IMR-90 (cell line): ENCODE measurements around the gene ZNF3. TPM values are rescaled to one million over a fixed set of nuclear protein-coding genes. Genes with fewer than 3 reads are reported as not detected.

ENCODE experiments used
- ATAC-seq: fragments of 200-7000 bp; cut with Tn5 transposase; 2 replicates; pipeline ENCODE4 v1.9.1; 2020; ENCODE audit warnings: low read depth, mild to moderate bottlenecking, moderate library complexity
- BruUV-seq: library from RNA; stranded (reverse); fragments of 400-500 nt; replicated peaks from 2 replicates; lab custom pipeline; 2021; lab: Mats Ljungman, UMichigan
- CTCF ChIA-PET: fragments of 300-600 bp; formaldehyde crosslinking; extraction: SDS; loops from one replicate; lab custom pipeline; 2021; ENCODE audit warnings: antibody characterized with exemption; lab: Yijun Ruan, JAX
- POLR2A ChIA-PET: fragments of 300-600 bp; sonication (Branson Sonifier 250); formaldehyde crosslinking; loops from one replicate; lab custom pipeline; 2022; ENCODE audit warnings: antibody characterized with exemption; ENCODE audit not compliant: unreplicated experiment; lab: Charles Lee
- DNase-seq: peaks from one replicate; pipeline ENCODE4 v3.0.0; 2013
- H2AFZ ChIP-seq: replicated peaks from 2 replicates; pipeline ENCODE3; 2013; ENCODE audit warnings: low read length, mild to moderate bottlenecking; ENCODE audit not compliant: poor library complexity
- H2AK5ac ChIP-seq: 2 replicates; pipeline ENCODE4 v1.6.1; 2013; ENCODE audit warnings: low read depth, low read length, inconsistent platforms
- H2AK9ac ChIP-seq: replicated peaks from 2 replicates; pipeline ENCODE3; 2013; ENCODE audit warnings: mild to moderate bottlenecking, low read depth, low read length, moderate library complexity; ENCODE audit not compliant: poor library complexity
- H2BK120ac ChIP-seq: 2 replicates; pipeline ENCODE4 v1.6.1; 2013; ENCODE audit warnings: low read depth, low read length, inconsistent platforms
- H2BK15ac ChIP-seq: 3 replicates; pipeline ENCODE4 v1.6.1; 2013; ENCODE audit warnings: low read depth, low read length, inconsistent platforms
- H2BK20ac ChIP-seq: 2 replicates; pipeline ENCODE4 v1.6.1; 2013; ENCODE audit warnings: low read depth, mild to moderate bottlenecking, inconsistent platforms, low read length, moderate library complexity
- H2BK5ac ChIP-seq: 2 replicates; pipeline ENCODE4 v1.6.1; 2013; ENCODE audit warnings: mild to moderate bottlenecking, low read depth, low read length, inconsistent platforms; ENCODE audit not compliant: poor library complexity, severe bottlenecking
- H3K14ac ChIP-seq: replicated peaks from 2 replicates; pipeline ENCODE4 v1.6.1; 2013; ENCODE audit warnings: low read depth, low read length, inconsistent platforms
- H3K18ac ChIP-seq: 2 replicates; pipeline ENCODE4 v1.6.1; 2013; ENCODE audit warnings: low read depth, low read length, control low read depth
- H3K23ac ChIP-seq: 2 replicates; pipeline ENCODE4 v1.6.1; 2013; ENCODE audit warnings: low read depth, low read length, inconsistent platforms
- H3K27ac ChIP-seq: 2 replicates; pipeline ENCODE4 v1.5.1; 2013; ENCODE audit warnings: mild to moderate bottlenecking, control low read depth, low read length; ENCODE audit not compliant: insufficient read depth
- H3K27me3 ChIP-seq: 2 replicates; pipeline ENCODE4 v1.6.1; 2013; ENCODE audit warnings: low read length; ENCODE audit not compliant: control insufficient read depth, insufficient read depth
- H3K36me3 ChIP-seq: 2 replicates; pipeline ENCODE4 v1.6.1; 2013; ENCODE audit warnings: low read length, mixed read lengths; ENCODE audit not compliant: control insufficient read depth, insufficient read depth
- H3K4ac ChIP-seq: 2 replicates; pipeline ENCODE4 v1.6.1; 2013; ENCODE audit warnings: low read depth, low read length, inconsistent platforms
- H3K4me1 ChIP-seq: 2 replicates; pipeline ENCODE4 v1.6.1; 2013; ENCODE audit warnings: low read length, mixed read lengths; ENCODE audit not compliant: control insufficient read depth, insufficient read depth
- H3K4me2 ChIP-seq: 2 replicates; pipeline ENCODE4 v1.6.1; 2013; ENCODE audit warnings: low read depth, mild to moderate bottlenecking, control low read depth, low read length, moderate library complexity
- H3K4me3 ChIP-seq: 2 replicates; pipeline ENCODE4 v1.5.1; 2013; ENCODE audit warnings: low read depth, mild to moderate bottlenecking, control low read depth, low read length, moderate library complexity; ENCODE audit not compliant: insufficient read depth
- H3K56ac ChIP-seq: 2 replicates; pipeline ENCODE4 v1.6.1; 2013; ENCODE audit warnings: low read length, inconsistent platforms; ENCODE audit not compliant: insufficient read depth; ENCODE audit errors: extremely low read depth
- H3K79me1 ChIP-seq, 2 experiments: 2 replicates each; pipeline ENCODE4 v1.6.1; 2013; ENCODE audit warnings: low read length in 2 of 2, inconsistent platforms in 1 of 2, low read depth in 1 of 2
- H3K9ac ChIP-seq: 2 replicates; pipeline ENCODE4 v1.6.1; 2013; ENCODE audit warnings: low read depth, low read length, control low read depth
- H3K9me1 ChIP-seq: 2 replicates; pipeline ENCODE4 v1.6.1; 2013; ENCODE audit warnings: low read length, inconsistent platforms; ENCODE audit not compliant: insufficient read depth
- H3K9me3 ChIP-seq: 2 replicates; pipeline ENCODE4 v1.6.1; 2013; ENCODE audit warnings: low read length; ENCODE audit not compliant: control insufficient read depth, insufficient read depth
- H4K20me1 ChIP-seq: 2 replicates; pipeline ENCODE4 v1.6.1; 2013; ENCODE audit warnings: low read length, inconsistent platforms; ENCODE audit not compliant: insufficient read depth
- H4K5ac ChIP-seq: 2 replicates; pipeline ENCODE4 v1.6.1; 2013; ENCODE audit warnings: mild to moderate bottlenecking, low read depth, low read length, control low read depth
- H4K8ac ChIP-seq, 2 experiments: 2 replicates each; pipeline ENCODE4 v1.6.1; 2013; ENCODE audit warnings: low read depth in 2 of 2, low read length in 2 of 2, control low read depth in 1 of 2, inconsistent platforms in 1 of 2
- H4K91ac ChIP-seq: 2 replicates; pipeline ENCODE4 v1.6.1; 2013; ENCODE audit warnings: low read depth, low read length, inconsistent platforms; ENCODE audit not compliant: insufficient read depth
- BHLHE40 ChIP-seq: fragments of 150-350 bp; IDR thresholded peaks from 2 replicates; pipeline ENCODE4 v1.6.1; 2016; ENCODE audit warnings: mild to moderate bottlenecking, low read depth, low read length
- CHD1 ChIP-seq: IDR thresholded peaks from 2 replicates; pipeline ENCODE4 v1.6.1; 2012; ENCODE audit warnings: low read depth, low read length, improper control_type of control experiment
- FOS ChIP-seq: fragments of 150-350 bp; IDR thresholded peaks from 2 replicates; pipeline ENCODE4 v1.6.1; 2016; ENCODE audit warnings: low read depth, low read length
- MAFK ChIP-seq: IDR thresholded peaks from 2 replicates; pipeline ENCODE4 v1.6.1; 2012; ENCODE audit warnings: low read depth, low read length, improper control_type of control experiment
- MAZ ChIP-seq: IDR thresholded peaks from 2 replicates; pipeline ENCODE4 v1.6.1; 2012; ENCODE audit warnings: low read depth, mild to moderate bottlenecking, low read length, improper control_type of control experiment, moderate library complexity, borderline replicate concordance
- NFE2L2 ChIP-seq: fragments of 150-350 bp; IDR thresholded peaks from 2 replicates; pipeline ENCODE4 v1.6.1; 2016; ENCODE audit warnings: low read depth, mild to moderate bottlenecking, low read length
- POLR2A ChIP-seq: IDR thresholded peaks from 2 replicates; pipeline ENCODE4 v1.6.1; 2012; ENCODE audit warnings: mild to moderate bottlenecking, low read depth, low read length
- RAD21 ChIP-seq: IDR thresholded peaks from 2 replicates; pipeline ENCODE4 v1.6.1; 2012; ENCODE audit warnings: low read length, improper control_type of control experiment
- RFX5 ChIP-seq: IDR thresholded peaks from 2 replicates; pipeline ENCODE4 v1.8.0; 2012; ENCODE audit warnings: low read depth, mild to moderate bottlenecking, low read length, moderate library complexity
- WGBS, 2 experiments: methylation state at CpG; one replicate each; pipeline versions ENCODE4 v1.1.5 to v1.1.7; 2013; ENCODE audit warnings: missing lambda C conversion rate in 2 of 2; ENCODE audit not compliant: insufficient read length in 1 of 2; ENCODE audit errors: extremely low coverage in 2 of 2; 5-methylcytosine and 5-hydroxymethylcytosine counted together
- dilution Hi-C: fragments of 300-500 bp; cut with HindIII; formaldehyde crosslinking; loops from one replicate; pipeline ENCODE4 v1.14.3; 2018; ENCODE audit warnings: low sequenced_read_pairs; ENCODE audit not compliant: unreplicated experiment
- in situ Hi-C: fragments of 300-500 bp; cut with MboI; formaldehyde crosslinking; loops from 3 replicates; pipeline ENCODE4 v1.14.3; 2019; ENCODE audit warnings: low sequenced_read_pairs, inconsistent platforms, mixed read lengths
- intact Hi-C: fragments of 100-400 bp; cut with micrococcal nuclease; formaldehyde crosslinking; loops from 2 replicates; pipeline ENCODE4 v1.10.0; 2022
- polyA plus RNA-seq, 3 experiments: library from polyadenylated mRNA; depleted of rRNA; stranded (reverse); fragments of >200 nt; gene quantifications; 2 replicates each; pipeline ENCODE4 v1.2.3, GENCODE V29; 2012; ENCODE audit warnings: low replicate concordance in 1 of 3
- total RNA-seq: library from RNA; depleted of rRNA; stranded (reverse); fragments of >200 nt; gene quantifications from 2 replicates; pipeline ENCODE4 v1.2.3, GENCODE V29; 2012
- TF ChIP-seq, protein P1 (sequence below): conservative IDR thresholded peaks from 2 replicates; pipeline ENCODE4 v1.5.1; 2012; ENCODE audit warnings: mild to moderate bottlenecking, low read depth, low read length, improper control_type of control experiment

Gene ZNF3
- total and polyA plus RNA-seq, 2 of the 4 experiments (the other 2 are of a cell fraction): 24.8 to 30.8 TPM

DNA sequence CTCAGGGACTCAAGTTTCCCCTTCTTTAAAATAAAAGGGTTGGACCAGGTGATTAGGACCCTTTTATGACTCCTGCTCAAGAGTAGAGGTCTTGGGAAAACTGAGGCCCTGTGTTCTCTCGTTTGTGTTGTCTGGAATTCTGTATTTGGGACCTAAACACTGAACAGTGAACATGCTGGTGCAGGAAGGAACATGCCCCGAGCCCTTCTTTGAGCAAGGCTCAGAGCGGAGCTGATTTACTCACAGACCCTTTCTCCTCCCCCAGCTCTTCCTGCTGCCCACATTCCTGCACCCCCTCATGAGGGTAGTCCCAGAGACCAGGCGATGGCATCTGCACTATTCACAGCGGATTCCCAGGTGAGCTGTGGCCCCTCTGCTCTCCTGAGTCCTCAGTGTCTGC is 51.9 kb downstream of the ZNF3 start:
- no peak overlapping the region for H4K8ac ChIP-seq
- ChIA-PET POLR2A (no interaction called here), CTCF (interaction anchor here (1.0 kb wide), 1 partner anchor 36 kb away, joined by 4 read pairs; no protein-coding TSS in a partner anchor)
- BruUV-seq: no TSS peak
- H3K9me3 ChIP-seq: peaks cover 13% of the 10 kb centered on the region
- H3K18ac ChIP-seq: no peak overlapping the region
- no peak overlapping the region for H2BK20ac ChIP-seq
- no peak overlapping the region for H3K23ac ChIP-seq
- WGBS, 2 experiments: 89% methylated on average over 3 of the region's 5 CpGs; no CpG with 5 or more reads in 1 of the 2 experiments
- H4K5ac ChIP-seq: no peak overlapping the region
- peaks cover 33 to 66% of the 10 kb centered on the region in 2 experiments for H3K79me1 ChIP-seq
- no peak overlapping the region for H2AFZ ChIP-seq
- H4K20me1 ChIP-seq: peaks cover under 1% of the 10 kb centered on the region; the same call in 1 of the 2 replicates
- no peak overlapping the region for H2AK5ac ChIP-seq
- no peak overlapping the region for H2BK120ac ChIP-seq
- in situ Hi-C loops (no loop called here), dilution Hi-C loops (no loop called here), intact Hi-C loops (no loop called here)
- no peak overlapping the region for H4K91ac ChIP-seq
- no peak overlapping the region for H3K27ac ChIP-seq
- peaks cover 5% of the 10 kb centered on the region for H3K4me1 ChIP-seq
- no peak overlapping the region for H2AK9ac ChIP-seq
- no peak overlapping the region for H2BK5ac ChIP-seq
- H3K9me1 ChIP-seq: peaks cover 7% of the 10 kb centered on the region
- H3K14ac ChIP-seq: no peak overlapping the region
- DNase-seq (no peak), ATAC-seq (no peak)
- H3K36me3 ChIP-seq: peaks cover 68% of the 10 kb centered on the region
- no peaks in the 10 kb centered on the region for H3K27me3 ChIP-seq
- H3K4me3 ChIP-seq: no peak overlapping the region
- H3K9ac ChIP-seq: no peak overlapping the region
- no peak overlapping the region for H3K56ac ChIP-seq
- H3K4ac ChIP-seq: no peak overlapping the region
- no peak overlapping the region for H3K4me2 ChIP-seq
- TF ChIP-seq FOS (no peak), MAFK (no peak), BHLHE40 (no peak), NFE2L2 (no peak), POLR2A (no peak), RAD21 (no peak), CHD1 (no peak), RFX5 (no peak), MAZ (no peak)
- TF ChIP-seq, protein P1, sequence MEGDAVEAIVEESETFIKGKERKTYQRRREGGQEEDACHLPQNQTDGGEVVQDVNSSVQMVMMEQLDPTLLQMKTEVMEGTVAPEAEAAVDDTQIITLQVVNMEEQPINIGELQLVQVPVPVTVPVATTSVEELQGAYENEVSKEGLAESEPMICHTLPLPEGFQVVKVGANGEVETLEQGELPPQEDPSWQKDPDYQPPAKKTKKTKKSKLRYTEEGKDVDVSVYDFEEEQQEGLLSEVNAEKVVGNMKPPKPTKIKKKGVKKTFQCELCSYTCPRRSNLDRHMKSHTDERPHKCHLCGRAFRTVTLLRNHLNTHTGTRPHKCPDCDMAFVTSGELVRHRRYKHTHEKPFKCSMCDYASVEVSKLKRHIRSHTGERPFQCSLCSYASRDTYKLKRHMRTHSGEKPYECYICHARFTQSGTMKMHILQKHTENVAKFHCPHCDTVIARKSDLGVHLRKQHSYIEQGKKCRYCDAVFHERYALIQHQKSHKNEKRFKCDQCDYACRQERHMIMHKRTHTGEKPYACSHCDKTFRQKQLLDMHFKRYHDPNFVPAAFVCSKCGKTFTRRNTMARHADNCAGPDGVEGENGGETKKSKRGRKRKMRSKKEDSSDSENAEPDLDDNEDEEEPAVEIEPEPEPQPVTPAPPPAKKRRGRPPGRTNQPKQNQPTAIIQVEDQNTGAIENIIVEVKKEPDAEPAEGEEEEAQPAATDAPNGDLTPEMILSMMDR: no peak
- H2BK15ac ChIP-seq: no peak overlapping the region
